ENCODE results near the gene RYR3.

- no peak for TF ChIP-seq CTCF (IDR thresholded peaks at IDR 0.05)
- no peak for TF ChIP-seq POLR2A (IDR thresholded peaks at IDR 0.05)
Observed at GRCh38 chr15:33782966-33783365, 472.2 kb downstream of the RYR3 start.

Data from lower leg skin (tissue), 3 donors.